ENCODE results near the gene LPCAT1.
"Not testable (repeated sequence)": the region's sequence is repeated elsewhere in the genome, so short reads cannot be mapped to it uniquely, and the experiment has no call there.

LPCAT1 gene

DNA sequence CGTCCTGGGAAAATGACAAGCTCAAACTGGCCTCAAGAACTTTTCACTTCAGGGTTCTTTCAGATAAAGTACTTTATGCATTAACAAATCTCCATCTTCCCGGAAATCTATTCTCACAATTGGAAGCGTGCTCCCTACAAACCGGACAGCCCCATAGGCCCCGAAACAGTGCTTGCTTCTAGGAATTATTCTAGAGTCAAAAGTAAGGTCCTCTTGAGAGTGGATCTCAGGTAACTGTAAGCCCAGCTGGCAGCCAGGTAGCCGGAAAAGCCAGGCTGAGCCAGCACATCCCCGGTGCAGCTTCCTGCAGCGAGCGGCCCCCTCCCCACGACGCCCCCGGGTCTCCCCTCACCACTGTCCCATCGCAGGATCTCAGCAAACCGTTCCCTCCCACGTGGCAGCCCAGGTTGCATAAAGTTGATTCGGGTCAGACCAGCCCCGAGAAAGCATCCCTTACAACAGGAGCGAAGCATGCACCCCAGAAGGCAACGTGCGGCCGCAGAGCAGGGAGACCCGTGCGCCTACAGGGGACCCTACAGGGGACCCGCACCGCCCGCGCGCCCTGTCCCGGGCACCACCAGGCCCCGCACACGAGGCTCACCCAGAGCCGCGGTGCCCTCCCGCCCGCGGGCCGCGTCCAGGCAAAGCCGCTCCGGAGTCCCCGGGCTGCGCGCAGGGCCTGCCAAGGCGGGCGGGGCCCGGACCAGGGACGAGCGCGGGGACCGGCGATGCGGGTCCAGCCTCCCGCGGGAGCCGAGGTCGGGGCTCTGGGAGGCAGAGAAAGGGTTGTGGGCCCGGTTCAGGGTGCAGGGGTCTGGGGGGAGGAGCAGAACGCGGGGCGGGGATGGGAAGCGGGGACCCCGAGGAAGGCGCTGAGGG, 920 bp downstream of the LPCAT1 start:
- DNase-seq (ENCODE audit: low spot score): no peak

DNA sequence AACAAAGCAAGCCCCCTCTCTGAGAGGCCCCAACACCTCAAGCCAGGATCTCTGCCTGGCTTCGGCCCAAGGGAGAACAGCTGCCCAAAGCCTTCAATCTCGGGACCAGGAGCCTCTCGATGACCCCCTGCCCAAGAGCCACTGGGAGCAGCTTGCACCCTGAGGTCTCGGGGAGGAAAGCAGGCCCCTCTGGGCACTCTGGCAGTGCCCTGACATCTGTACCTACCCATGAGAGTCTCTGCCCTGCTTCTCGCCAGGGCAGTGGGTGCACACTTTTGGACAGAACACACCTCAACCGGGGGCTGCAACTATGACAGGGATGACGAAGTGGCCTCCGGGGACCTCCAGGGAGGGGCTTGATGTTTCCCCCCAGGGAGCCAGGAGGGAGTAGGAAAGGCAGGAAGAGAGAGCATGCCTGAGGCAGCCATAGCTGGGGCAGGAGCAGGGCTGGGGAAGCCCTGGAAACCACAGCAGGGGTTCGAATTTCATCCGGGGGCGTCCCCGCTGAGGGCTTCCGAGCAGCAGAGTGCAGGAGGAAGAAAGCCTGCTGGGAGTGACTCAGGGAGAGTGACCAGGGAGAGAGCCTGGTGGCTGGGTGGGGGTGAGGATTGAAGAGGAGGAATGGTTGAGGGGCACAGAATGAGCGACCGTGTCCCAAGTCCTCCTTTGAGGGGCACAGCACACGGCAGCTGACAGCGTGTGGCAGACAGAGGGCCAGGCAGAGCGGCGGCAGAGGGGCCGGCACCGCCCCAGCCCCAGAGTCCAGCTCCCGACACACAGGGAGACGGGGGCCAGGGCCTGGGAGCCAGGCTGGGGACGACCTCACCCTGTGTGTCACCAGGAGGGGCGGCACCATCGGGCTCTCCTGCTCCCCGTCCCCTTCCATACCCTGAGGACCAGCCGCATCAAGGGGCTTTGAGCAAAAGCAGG, 1.8 kb downstream of the LPCAT1 start:
- DNase-seq (ENCODE audit: low spot score): peak; percentile 19

DNA sequence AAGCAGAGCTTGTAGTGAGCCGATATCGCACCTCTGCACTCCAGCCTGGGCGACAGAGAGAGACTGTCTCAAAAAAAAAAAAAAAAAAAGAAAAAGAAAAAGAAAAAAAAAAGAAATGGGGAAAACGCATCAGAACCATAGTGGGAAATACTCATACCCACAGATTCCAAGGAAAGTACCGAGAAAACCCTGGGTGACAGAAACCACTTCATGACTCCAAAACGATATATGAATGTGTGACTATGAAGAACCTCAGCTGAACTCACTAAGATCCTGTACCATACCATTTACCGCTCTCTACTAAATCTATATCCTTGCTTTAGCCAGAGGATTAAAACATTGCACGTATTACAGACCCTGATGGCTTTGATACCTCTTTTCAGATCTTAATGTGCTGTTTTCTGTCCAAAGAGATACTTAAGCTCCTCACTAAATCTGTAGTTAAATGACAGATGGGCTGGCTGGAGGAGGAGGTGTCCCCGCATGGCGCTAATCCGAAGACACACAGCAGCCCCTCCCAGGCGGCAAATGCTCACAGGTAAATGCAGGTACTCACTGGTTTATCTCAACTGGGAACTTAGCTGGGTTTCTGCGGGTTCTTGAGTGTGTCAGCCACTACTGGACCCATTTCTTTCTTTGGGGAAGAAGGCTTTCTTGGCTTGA, 2.8 kb downstream of the LPCAT1 start:
- no peak for DNase-seq (ENCODE audit: low spot score)

DNA sequence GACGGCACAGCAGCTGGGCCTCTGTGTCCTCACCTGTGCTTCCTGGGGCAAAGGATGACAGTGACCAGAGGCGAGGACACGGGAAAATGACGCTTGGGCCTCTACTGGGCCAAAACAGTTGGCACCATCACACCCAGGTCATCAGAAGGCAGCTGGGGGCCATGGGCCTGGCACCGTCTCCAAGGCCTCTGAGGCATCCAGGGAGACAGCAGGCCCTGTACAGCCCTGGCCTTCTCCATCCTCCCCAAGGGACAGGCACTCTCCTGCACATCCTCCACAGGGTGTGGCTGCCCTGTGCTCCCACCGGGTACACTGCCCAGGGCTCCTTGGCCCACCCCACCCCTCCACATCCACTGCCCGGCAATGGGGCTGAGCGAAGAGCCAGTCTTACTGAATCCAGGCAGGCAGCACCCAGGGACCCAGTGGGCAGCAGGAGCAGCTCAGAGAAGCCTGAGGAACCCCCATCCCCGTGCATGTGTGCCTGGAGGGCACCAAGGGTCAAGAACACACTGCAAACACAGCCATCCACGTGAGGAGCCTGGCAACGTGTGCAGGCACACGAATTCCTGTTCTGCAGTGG, 4.0 kb downstream of the LPCAT1 start:
- no peak for DNase-seq (ENCODE audit: low spot score)

DNA sequence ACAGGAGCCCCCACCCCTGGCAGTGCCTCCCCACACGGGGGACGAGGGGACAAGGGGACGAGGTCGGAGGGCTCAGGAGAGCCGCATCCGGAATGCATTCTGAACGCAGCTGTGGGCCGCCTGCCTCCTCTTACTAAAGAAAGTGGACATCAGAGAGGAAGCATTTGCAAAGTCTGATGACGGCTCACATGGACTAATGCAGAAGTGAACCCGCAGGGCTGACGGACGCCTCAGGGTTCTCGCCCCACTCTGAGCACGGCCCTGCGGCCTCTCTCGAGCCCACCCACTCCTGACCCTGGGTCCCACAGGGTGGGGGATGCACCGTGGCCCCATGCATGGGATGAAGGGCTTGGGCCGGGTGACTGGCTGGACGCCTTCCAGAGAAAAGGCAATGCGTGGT, 5.9 kb downstream of the LPCAT1 start:
- DNase-seq (ENCODE audit: low spot score): no peak

DNA sequence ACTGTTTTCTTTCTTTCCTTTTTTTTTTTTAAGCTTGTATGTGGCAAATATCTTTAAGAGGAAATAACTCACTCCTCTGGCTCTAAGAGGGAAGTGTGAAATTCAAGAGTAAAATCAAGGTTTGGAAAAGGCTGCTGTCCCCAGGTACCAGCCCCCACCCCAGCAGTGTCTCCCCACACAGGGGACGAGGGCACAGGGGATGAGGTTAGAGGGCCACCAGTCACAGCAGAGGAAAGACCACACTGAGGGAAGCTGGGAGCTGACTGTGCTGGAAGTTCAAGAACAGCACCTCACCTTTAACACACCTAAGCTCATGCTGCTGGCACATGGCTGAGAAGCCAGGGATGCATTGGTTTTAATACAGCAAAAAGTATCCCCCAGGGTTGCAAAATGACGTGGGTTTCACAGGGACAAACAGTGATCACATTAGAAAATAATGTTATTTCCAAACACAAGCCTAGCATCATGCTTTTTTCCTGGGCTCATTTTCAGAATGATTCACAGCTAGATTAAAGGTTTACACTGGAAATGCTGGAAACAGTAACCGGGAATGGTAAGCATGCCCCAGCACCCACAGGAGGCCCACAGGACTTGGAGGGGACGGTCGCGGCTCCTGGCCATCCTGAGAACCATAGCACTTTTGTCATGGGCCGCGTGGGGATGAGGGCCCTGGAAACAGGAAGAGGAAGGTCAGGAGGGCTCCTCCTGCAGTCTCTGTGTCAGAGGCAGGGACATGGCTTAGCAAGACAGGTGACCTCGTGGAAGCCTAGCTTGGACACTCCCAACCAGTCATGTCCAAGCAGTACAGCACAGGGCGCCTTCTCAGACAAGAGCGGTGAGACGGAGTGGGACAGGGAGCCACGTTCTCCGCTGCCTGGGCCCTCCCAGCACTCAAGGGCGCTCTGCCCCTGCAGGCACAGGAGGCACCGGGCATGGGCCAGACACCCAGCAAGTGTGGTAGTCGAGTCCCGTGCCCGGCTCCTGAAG, 6.9 kb downstream of the LPCAT1 start:
- no peak for DNase-seq (ENCODE audit: low spot score)

DNA sequence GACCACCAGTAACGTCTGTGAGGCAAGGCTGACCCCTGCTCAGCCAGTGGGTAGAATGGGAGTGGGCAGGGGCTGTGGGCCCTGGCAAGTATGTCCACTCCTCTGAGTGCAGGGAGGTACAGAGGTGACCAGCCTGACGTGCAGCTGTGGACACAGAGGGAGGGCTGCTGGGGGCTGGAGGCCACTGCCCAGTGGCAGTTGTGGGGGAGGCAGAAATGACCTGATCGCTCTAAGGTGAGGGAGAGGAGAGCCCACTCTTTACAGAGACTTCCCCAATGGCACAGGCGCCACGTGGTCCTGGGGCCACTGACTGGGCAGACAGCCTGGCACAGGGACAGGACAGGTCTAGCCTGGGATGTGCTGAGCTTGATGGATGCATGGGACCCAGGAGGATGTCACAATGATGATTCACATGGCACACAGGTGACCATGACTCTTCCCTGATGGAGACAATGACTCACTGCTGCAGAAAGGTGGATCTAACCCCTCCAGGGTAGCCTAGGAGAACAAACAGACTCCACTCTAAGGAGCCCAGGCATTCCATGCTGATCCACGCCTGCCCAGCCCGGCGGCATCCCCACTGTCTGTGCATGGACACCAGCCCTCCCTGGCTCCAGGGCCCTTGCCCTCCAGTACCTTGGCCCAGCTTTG, 7.7 kb downstream of the LPCAT1 start:
- no peak for DNase-seq (ENCODE audit: low spot score)

DNA sequence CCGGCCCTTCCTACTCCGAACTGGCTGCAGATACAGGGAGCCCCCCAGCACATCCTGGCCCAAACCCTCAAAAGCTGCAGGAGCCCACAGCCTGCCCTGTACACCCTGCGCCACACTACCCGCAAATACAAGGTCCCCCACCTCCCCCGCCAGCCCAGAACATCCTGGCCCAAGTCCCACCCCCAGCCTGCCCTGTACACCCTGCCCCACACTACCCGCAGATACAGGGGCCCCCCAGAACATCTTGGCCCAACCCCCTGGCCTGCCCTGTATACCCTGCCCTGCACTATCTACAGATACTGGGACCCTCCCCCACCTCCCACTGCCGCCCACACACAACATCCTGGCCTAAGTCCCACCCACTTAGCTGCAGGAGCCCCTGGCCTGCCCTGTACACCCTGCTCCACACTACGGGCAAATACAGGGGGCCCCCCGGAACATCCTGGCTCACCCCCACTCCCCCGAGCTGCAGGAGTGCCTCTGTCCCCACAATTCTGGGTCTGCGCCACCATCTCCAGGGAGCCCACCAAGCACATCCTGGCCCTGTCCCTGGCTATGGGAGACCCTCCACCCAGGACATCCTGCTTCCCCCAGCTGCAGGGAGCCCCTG, 8.3 kb downstream of the LPCAT1 start:
- DNase-seq (ENCODE audit: low spot score): no peak

DNA sequence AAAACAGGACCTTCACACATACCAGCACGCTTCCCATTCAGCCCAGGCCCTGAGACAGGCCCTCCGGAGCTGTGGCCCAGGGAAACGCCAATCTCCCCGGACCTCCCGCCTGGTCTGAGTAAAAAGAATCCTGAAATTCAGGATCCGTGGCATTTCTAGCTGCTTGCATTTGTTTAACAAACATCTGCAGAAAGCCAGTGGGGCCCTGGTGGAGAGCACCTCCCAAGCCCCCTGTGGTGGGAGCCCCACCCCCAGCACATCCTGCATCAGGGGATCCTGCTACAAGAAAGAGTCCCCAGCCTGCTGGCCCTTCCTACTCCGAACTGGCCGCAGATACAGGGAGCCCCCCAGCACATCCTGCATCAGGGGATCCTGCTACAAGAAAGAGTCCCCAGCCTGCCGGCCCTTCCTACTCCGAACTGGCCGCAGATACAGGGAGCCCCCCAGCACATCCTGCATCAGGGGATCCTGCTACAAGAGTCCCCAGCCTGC, 8.9 kb downstream of the LPCAT1 start:
- not testable (repeated sequence) for DNase-seq (ENCODE audit: low spot score)

DNA sequence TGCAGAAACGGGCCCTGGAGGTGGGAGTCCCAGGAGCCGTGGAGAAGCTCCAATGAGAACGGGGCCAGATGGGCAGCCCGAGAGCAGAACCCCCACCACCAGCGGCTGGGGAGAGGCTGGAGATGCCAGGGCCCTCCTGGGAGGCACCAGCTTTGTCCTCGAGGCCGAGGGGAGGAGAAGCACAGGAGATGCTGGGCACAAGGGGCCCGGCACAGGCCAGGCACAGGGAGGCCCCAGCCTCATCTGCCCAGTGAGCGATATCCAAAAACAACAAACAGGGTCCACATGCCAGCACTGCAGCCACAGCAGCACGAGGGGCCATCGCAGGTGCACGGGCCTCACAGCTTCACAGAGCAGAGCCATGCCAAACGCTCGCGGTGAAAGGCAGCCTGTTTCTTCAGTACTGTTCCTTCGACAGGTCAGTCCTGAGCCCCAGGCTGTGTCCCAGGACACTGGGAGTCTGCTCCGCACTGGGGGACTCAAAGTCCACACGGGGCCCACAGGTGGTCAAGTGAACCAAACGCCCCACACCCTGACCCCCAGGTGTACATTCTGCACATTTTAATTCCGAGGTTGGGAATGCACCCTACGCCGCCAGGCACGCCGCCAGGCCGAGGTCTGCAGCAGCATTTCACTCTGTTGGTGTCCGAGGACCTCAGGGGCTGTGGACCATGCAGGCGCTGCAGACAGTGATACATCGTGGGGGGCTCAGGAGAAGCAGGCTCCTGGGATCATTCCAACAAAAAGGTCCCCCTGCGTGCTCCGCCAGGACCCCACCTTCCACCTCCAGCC, 9.5 kb downstream of the LPCAT1 start:
- no peak for DNase-seq (ENCODE audit: low spot score)

DNA sequence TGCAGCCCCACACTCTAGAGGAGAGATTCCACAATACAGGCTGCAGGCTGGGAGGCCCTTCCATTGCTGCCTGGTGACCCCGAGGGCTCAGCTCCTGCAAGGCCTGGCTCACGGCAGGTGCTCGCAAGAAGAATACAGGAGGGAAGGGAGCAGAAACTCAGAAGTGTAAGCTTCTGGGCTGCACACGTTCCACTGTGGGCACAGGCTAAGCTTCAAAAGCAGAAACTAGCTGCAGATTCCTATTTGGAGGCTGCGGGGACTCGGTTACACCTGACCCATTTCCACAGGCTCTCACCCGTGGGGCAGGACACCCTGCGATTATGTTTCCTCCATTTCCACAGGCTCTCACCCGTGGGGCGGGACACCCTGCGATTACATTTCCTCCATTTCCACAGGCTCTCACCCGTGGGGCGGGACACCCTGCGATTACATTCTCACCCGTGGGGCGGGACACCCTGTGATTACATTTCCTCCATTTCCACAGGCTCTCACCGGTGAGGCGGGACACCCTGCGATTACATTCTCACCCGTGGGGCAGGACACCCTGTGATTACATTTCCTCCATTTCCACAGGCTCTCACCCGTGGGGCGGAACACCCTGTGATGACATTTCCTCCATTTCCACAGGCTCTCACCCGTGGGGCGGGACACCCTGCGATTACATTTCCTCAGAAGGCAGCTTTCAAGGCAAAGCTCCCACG, 10.3 kb downstream of the LPCAT1 start:
- DNase-seq (ENCODE audit: low spot score): no peak

DNA sequence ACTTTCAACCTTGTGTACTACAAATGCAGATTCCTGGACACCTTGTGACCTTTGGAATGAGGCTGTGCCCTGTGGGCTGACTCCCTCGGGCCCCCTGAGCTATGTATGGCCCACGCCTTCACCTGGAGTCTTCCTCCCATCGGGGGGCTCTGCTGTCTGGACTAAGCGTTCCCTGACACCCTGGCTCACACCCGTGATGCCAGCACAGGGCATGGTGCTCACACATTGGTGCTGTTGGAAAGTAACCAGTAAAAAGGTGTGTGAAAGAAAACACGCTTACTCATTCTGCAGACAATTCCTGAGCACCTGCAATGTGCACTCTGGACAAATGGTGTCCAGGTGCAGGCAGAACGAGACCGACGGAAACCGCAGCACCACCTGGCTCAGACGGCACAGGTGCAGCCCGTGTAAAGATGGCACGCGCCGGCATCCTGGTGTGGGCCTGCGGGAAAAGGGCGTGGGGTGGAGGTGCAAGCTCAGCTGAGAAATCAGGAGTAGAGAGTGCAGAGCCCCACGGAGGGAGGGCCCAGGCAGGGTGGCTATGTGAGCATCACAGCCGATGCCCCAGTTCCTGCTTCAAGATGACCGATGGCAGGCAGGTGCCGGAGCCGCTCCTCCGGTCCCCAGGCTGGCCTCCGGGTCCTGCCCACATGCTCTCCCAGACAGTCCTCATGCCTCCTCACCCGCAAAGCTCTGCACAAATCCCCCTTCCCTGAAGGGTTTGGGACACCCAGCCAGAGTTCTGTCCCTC, 11.0 kb downstream of the LPCAT1 start:
- no peak for DNase-seq (ENCODE audit: low spot score)

DNA sequence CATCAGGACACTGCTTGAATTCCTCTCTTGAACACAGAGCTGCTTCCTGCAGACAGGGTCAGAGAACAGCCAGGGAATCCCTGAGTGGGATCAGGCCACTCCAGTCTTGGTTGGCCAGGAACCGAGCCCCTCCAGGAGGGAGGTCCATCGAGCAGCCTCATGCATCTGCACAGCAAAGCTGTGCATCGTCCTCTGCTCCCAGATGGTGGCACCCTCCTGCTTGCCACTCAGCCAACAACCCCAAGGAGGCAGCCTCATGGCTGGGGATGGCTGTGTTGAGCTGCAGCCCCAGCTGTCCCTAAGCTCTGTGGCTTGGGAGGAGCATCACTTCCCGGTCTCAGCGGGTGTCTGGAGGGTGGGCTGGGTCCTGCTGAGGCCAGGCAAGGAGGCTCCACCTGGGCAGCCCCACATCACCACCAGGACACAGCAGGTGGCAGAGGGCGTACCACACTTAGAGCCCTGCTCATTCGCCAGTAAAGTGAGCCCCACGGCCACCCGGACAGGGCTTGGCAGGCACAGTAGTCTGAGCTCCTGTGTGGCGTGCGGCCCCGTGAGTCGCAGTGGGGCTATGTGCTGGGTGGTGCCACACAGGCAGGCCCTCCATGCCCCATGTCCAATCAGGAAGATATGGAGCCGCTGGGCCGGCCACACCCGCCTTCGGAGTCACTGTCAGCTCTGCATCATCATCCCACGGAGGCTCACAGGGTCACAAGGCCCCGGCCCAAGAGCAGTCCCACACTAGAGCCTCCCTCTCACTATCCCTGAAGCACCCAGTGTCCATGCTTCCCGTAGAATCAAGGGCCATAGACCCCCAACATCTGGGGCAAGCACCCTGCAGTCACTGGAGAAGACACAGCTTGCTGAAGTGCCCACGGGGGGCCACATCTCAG, 11.9 kb downstream of the LPCAT1 start:
- no peak for DNase-seq (ENCODE audit: low spot score)

DNA sequence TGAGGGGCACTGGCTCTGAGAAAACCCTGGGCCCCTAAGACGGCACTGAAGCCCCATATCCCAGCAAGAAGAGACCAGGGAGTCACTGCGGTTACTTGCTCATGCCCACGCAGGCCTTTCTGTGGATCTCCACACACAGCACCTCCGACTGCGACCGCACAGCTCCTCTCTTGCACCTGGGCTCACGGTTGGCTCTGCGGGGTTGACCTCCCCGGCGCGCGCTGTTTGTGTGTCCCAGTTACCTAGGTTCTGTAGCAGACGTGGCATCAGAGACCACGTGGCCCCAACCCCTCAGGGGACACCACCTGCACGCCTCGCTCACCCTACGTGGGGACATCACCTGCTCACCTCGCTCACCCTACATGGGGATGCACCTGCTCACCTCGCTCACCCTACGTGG, 12.7 kb downstream of the LPCAT1 start:
- no peak for DNase-seq (ENCODE audit: low spot score)

DNA sequence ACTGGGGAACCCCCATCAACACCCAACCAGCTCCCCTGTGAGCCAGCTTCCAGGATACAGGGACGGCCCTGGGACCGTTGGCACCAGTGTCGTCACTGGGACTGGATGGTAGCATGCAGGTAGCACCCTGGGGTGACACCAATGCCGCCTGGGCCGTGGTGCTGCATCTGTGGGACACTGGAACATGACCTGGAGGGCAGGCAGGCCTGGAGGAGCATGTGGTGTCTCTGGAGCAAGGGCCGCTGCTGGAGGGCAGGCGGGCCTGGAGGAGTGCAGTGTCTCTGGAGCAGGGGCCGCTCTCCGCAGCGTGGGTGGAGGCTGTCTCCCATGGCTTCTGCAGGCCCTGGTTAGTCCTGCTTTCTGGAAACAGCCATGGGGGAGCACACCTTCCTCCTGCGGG, 13.1 kb downstream of the LPCAT1 start:
- no peak for DNase-seq (ENCODE audit: low spot score)

DNA sequence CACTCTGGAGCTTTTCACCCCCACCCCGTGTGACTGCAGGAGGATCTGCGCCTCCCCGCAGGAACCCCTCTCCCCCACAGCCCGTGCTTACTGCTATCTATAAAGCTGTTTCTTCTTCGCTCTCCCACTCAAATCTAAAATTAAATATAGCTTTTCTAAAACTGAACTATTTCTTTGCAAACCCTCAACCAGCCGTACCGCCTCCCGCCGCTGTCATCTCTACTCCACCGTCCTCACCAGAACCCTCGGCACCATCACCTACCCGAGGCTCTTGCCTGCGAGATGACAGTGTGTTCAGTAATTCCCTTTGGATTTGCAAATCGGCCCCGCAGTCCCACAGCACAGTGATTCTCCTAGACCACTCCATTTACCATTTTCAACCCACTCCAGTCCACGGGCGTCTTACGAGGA, 13.6 kb downstream of the LPCAT1 start:
- DNase-seq (ENCODE audit: low spot score): no peak

All from SK-N-DZ (cell line).